ENCODE measurements around the gene NCKIPSD. TPM values are rescaled to one million over a fixed set of nuclear protein-coding genes. Genes with fewer than 3 reads are reported as not detected.
"Not testable (repeated sequence)": the region's sequence is repeated elsewhere in the genome, so short reads cannot be mapped to it uniquely, and the experiment has no call there.

Gene NCKIPSD
- 34.4 and 45.5 TPM in 2 replicates for total RNA-seq

- TF ChIP-seq, protein P1, sequence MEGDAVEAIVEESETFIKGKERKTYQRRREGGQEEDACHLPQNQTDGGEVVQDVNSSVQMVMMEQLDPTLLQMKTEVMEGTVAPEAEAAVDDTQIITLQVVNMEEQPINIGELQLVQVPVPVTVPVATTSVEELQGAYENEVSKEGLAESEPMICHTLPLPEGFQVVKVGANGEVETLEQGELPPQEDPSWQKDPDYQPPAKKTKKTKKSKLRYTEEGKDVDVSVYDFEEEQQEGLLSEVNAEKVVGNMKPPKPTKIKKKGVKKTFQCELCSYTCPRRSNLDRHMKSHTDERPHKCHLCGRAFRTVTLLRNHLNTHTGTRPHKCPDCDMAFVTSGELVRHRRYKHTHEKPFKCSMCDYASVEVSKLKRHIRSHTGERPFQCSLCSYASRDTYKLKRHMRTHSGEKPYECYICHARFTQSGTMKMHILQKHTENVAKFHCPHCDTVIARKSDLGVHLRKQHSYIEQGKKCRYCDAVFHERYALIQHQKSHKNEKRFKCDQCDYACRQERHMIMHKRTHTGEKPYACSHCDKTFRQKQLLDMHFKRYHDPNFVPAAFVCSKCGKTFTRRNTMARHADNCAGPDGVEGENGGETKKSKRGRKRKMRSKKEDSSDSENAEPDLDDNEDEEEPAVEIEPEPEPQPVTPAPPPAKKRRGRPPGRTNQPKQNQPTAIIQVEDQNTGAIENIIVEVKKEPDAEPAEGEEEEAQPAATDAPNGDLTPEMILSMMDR (conservative IDR thresholded peaks at IDR 0.05; ENCODE audit: low read depth, low read length) = peak; percentile 57
- H3K4me3 ChIP-seq (ENCODE audit: low read depth, low read length) = peak within 1 kb of the TSS; percentile 98
- DNase-seq (ENCODE audit: low read depth) = no peak
These were observed at the start of gene NCKIPSD for GRCh38 chr3:48685603-48686511. Gene NCKIPSD, minus strand, starts transcription at chr3:48685915. Its CDS starts 108 bp downstream, at chr3:48685807.

DNA sequence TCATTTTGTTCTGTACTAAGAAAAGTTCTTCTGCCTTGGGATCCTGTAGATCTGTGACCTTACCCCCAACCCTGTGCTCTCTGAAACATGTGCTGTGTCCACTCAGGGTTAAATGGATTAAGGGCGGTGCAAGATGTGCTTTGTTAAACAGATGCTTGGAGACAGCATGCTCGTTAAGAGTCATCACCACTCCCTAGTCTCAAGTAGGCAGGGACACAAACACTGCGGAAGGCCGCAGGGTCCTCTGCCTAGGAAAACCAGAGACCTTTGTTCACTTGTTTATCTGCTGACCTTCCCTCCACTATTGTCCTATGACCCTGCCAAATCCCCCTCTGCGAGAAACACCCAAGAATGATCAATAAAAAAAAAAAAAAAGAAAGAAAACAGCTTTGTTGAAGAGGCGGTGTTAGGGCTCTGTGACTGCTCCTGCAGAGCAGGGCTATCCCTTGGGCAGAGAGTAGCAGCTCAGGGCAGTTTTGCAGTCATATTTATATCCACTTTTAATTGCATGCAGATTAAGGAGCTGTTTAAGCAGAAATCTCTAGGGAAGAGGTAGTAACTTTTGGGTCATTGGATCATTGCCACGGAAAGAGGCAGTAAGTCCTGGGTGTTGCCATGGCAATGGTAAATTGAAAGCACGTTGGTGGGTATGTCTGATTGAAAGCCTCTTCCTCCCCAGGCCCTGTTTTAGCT is 49.5 kb upstream of the NCKIPSD start:
- DNase-seq (ENCODE audit: low read depth); H3K4me3 ChIP-seq (ENCODE audit: low read depth, low read length): not testable (repeated sequence)

- H3K4me3 ChIP-seq (ENCODE audit: low read depth, low read length); DNase-seq (ENCODE audit: low read depth): not testable (repeated sequence)
These were observed 48.8 kb upstream of the NCKIPSD start for GRCh38 chr3:48734541-48734940.

GRCh38 chr3:48733752-48734518 is 48.2 kb upstream of the NCKIPSD start:
- not testable (repeated sequence) for H3K4me3 ChIP-seq (ENCODE audit: low read depth, low read length)

DNA sequence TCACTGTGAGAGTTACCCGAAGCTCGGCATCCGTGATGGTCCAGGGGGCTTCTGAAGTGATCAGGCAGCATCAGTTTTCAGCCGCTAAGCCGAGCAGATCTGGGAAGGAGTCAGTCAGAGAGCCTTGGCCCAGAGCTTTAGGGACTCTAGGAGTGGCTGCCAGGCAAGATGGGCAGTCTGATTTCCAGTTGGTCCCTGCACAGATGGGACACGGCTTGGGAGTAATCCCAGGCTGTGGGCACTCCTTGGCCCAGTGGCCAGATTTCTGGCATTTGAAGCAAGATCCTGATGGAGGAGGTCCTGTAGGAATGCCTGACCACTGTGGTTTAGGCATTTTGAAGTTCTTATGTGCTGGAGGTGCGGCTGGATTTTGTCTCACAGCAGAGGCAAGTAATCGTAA is 41.8 kb upstream of the NCKIPSD start:
- no peak overlapping the region for H3K4me3 ChIP-seq (ENCODE audit: low read depth, low read length)
- TF ChIP-seq, protein P1 (conservative IDR thresholded peaks at IDR 0.05; ENCODE audit: low read depth, low read length) = no peak
- DNase-seq (ENCODE audit: low read depth) = no peak

More at GRCh38 chr3:48733752-48734518, 48.2 kb upstream of the NCKIPSD start:
- not testable (repeated sequence) for DNase-seq (ENCODE audit: low read depth)

GRCh38 chr3:48725185-48725855 is 39.6 kb upstream of the NCKIPSD start:
- H3K4me3 ChIP-seq (ENCODE audit: low read depth, low read length); DNase-seq (ENCODE audit: low read depth): not testable (repeated sequence)

GRCh38 chr3:48723725-48724124 is 38.0 kb upstream of the NCKIPSD start:
- TF ChIP-seq, protein P1 (conservative IDR thresholded peaks at IDR 0.05; ENCODE audit: low read depth, low read length) = no peak
- H3K4me3 ChIP-seq (ENCODE audit: low read depth, low read length) = no peak overlapping the region

GRCh38 chr3:48723293-48723692 is 37.6 kb upstream of the NCKIPSD start:
- H3K4me3 ChIP-seq (ENCODE audit: low read depth, low read length); DNase-seq (ENCODE audit: low read depth): not testable (repeated sequence)

More at GRCh38 chr3:48723725-48724124, 38.0 kb upstream of the NCKIPSD start:
- no peak for DNase-seq (ENCODE audit: low read depth)

Data from epithelial cell of proximal tubule (primary cell).